Neural crest cell (in vitro differentiated cells): ENCODE results near the gene DDX41. TPM values are rescaled to one million over a fixed set of nuclear protein-coding genes. Genes with fewer than 3 reads are reported as not detected.
A peak's percentile ranks its signal among the peaks of the same experiment; 100 is the strongest.

Experiments
- DNase-seq: peaks from one replicate; pipeline ENCODE4 v3.0.0; 2021; ENCODE audit warnings: low read depth, mixed read lengths, low spot score
- H3K27ac Mint-ChIP-seq: one replicate; pipeline ENCODE4 v1.8.0; 2021; ENCODE audit warnings: mild to moderate bottlenecking, mixed read lengths; ENCODE audit not compliant: unreplicated experiment
- H3K27me3 Mint-ChIP-seq: 2 replicates; pipeline ENCODE4 v1.8.0; 2021; ENCODE audit warnings: low read depth, mild to moderate bottlenecking, mixed read lengths
- H3K36me3 Mint-ChIP-seq: 2 replicates; pipeline ENCODE4 v1.8.0; 2021; ENCODE audit warnings: low read depth, mild to moderate bottlenecking, mixed read lengths
- H3K4me1 Mint-ChIP-seq: 2 replicates; pipeline ENCODE4 v1.8.0; 2021; ENCODE audit warnings: mixed read lengths
- H3K4me3 Mint-ChIP-seq: one replicate; pipeline ENCODE4 v1.8.0; 2021; ENCODE audit warnings: mild to moderate bottlenecking, mixed read lengths
- H3K9me3 Mint-ChIP-seq: 2 replicates; pipeline ENCODE4 v1.8.0; 2021; ENCODE audit warnings: mixed read lengths
- total RNA-seq: library from RNA; stranded (reverse); gene quantifications from 2 replicates; pipeline ENCODE4 v1.2.1, GENCODE V29; 2021
- TF ChIP-seq, protein P1 (sequence below): fragments of 200-600 bp; sonication (generic); conservative IDR thresholded peaks from 2 replicates; pipeline ENCODE4 v1.5.0; 2021; ENCODE audit warnings: antibody characterized with exemption, mild to moderate bottlenecking

DDX41 gene
- total RNA-seq, 1 donor from 2014 or later = 130 TPM

DNA sequence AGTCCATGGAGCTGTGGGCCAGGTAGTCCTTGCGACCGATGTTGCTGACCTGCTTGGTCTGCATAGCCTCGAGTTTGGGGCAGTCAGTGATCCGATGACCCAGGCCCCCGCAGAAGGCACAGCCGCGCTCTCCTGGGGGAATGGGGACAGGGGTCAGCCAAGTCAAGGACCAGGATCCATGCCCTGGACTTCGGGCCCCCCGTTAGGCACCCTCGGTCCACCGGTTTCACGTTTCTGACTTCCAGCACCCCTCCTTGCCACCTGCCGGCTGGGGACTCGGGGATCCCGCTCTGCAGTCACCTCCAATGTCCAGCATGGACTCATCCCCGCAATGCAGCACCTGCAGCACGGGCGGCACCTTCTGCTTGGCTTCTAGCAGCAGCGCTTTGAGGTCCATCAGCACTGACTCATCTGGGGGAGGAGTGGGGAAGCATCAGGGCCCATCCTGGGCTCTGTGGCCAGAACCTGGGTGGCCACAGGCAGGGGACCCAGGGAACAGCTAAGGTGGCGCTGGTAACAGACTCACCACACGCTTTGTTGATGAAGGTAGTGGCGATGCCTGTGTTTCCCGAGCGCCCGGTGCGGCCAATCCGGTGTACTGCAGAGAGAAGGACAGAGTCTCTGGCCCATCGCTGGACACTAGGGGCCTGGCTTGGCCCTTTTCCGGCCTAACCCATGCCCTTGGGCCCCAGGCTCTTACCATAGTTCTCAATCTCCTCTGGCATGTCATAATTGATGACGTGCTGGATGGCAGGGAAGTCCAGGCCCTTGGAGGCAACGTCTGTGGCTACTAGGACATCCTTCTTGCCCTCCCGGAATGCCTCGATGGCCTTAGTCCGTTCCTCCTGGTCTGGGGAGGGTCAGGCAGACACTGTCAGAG, 4.7 kb downstream of the DDX41 start:
- TF ChIP-seq, protein P1, sequence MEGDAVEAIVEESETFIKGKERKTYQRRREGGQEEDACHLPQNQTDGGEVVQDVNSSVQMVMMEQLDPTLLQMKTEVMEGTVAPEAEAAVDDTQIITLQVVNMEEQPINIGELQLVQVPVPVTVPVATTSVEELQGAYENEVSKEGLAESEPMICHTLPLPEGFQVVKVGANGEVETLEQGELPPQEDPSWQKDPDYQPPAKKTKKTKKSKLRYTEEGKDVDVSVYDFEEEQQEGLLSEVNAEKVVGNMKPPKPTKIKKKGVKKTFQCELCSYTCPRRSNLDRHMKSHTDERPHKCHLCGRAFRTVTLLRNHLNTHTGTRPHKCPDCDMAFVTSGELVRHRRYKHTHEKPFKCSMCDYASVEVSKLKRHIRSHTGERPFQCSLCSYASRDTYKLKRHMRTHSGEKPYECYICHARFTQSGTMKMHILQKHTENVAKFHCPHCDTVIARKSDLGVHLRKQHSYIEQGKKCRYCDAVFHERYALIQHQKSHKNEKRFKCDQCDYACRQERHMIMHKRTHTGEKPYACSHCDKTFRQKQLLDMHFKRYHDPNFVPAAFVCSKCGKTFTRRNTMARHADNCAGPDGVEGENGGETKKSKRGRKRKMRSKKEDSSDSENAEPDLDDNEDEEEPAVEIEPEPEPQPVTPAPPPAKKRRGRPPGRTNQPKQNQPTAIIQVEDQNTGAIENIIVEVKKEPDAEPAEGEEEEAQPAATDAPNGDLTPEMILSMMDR = no peak
- Mint-ChIP-seq H3K9me3 (no peaks in the 10 kb centered on the region), H3K4me1 (peaks cover 27% of the 10 kb centered on the region), H3K27ac (no peak overlapping the region), H3K36me3 (peaks cover 13% of the 10 kb centered on the region), H3K27me3 (peaks cover 2% of the 10 kb centered on the region), H3K4me3 (peak overlapping the region; percentile 27)
- DNase-seq = no peak

DNA sequence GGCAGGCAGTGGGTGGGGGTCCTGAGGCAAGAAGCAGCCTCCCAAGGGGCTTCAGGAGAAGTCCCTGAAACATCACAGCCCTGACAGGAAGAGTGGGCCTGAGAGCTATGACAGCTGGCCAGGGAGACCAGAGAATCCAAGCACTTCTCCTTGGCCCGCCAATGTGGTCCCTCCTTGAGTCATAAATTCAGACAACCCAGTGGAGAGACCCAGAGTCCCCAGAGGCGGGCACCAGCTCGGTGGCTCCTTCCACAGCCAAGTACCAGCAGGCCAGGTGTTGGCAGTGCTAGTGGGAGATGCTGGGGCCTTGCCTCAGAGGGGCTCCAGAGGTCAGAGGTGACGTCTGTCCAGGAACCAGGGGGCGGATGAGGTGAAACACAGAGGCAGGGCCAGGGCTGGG, 5.6 kb downstream of the DDX41 start:
- Mint-ChIP-seq H3K27me3 (no peaks in the 10 kb centered on the region), H3K36me3 (peaks cover 11% of the 10 kb centered on the region), H3K27ac (no peak overlapping the region), H3K4me3 (peak overlapping the region; percentile 69), H3K4me1 (peaks cover 19% of the 10 kb centered on the region), H3K9me3 (no peaks in the 10 kb centered on the region)
- TF ChIP-seq, protein P1 = no peak
- DNase-seq = no peak

DNA sequence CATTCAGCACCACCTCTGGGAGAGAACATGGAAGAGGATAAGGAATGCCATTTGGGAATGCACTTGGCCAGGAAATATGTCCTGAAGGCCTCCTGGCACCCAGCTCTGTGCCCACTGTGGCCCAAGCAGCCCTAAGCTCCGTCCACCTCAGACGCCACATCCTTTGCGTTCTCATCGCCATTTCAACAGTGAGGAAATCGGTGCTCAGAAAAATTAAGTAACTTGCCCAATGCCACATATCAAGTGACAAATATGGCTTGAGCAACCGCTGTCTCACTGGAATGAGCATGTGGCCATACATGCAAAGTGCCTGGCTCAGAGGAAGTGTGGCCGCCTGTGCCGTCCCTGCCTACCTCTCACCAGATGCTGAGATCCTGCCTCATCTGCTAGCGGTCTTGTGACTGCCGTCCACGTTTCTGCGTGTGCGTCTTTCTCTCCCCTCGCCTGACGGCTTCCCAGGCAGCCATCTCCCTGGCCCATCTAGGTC, 6.2 kb downstream of the DDX41 start:
- Mint-ChIP-seq H3K27me3 (no peaks in the 10 kb centered on the region), H3K4me3 (no peak overlapping the region), H3K36me3 (peaks cover 9% of the 10 kb centered on the region), H3K9me3 (no peaks in the 10 kb centered on the region), H3K4me1 (peaks cover 14% of the 10 kb centered on the region), H3K27ac (no peak overlapping the region)
- no peak for DNase-seq
- TF ChIP-seq, protein P1 = no peak

DNA sequence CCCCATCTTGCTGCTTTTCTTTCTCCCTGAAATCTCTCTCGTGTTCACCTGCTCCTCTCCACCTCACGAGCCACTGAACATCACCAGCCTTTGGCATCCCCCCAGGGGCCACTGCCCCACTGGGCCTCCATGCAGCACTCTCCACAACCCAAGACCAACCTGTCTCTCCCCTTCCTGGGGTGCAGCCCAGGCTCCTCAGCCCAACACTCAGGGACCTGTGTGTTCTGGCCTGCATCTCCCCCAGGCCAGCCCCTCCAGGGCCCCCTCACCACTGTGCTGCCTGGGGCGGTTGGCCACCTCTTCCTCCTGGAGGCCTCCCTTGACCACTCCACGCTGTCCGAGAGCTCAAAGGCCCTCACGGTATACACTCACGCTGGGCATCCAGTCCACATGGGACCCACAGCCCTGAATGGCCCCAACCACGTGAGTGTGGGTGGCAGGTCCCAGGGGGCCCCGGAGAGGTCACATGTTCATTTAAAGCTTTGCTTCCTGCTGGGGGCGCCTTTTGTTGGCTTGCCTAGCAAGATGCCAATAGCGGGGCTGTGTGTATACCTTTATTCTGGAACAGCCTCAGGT, 6.7 kb downstream of the DDX41 start:
- H3K4me3 Mint-ChIP-seq = no peak overlapping the region
- H3K4me1 Mint-ChIP-seq = peaks cover 8% of the 10 kb centered on the region
- no peak for DNase-seq
- TF ChIP-seq, protein P1 = no peak
- H3K36me3 Mint-ChIP-seq = peaks cover 8% of the 10 kb centered on the region
- no peaks in the 10 kb centered on the region for H3K27me3 Mint-ChIP-seq
- H3K9me3 Mint-ChIP-seq = no peaks in the 10 kb centered on the region
- peak overlapping the region; percentile 67 for H3K27ac Mint-ChIP-seq

DNA sequence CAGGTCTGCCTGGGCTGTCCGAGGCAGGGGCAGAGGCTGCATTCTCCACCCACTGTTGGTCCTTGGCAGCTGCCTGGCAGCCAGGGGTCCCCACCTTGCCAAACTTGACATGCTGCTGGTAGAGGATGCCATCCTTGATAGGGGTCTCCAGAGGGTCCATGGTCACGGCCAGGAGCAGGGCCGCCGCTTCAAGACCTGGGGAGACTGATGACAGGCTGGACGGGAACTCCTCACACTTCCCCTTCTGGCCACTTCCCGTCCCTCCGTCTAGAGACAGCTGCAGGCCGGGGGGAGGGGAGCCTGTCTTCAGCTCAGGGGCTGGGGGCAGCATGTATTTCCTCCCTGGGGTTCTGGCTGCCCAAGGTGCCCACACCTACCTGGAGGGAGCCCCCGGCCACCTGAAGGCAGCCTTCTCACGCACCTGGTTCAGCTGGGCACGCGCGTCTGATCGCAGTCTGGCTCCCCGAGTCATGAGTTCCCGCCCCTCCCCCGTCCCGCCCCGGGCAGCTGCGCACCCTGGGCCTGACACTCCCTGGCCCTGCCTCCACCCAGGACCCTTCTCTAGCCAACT, 7.3 kb downstream of the DDX41 start, which contains the start of gene DOK3:
Gene DOK3 (minus strand): TSS at position 446 of the 571 bp plus-strand sequence. CDS start 286 bp downstream, at position 160.
- H3K36me3 Mint-ChIP-seq = peaks cover 8% of the 10 kb centered on the region

More for the DNA sequence above, 7.3 kb downstream of the DDX41 start, which contains the start of gene DOK3:
- H3K4me3 Mint-ChIP-seq = no peak within 1 kb of the TSS
- H3K4me1 Mint-ChIP-seq = peaks cover 7% of the 10 kb centered on the region
- DNase-seq = no peak
- H3K9me3 Mint-ChIP-seq = no peaks in the 10 kb centered on the region
- peak within 1 kb of the TSS; percentile 67 for H3K27ac Mint-ChIP-seq
- TF ChIP-seq, protein P1 = no peak
- no peaks in the 10 kb centered on the region for H3K27me3 Mint-ChIP-seq
